Measurements from ENCODE around the gene EPB41L4B. TPM values are rescaled to one million over a fixed set of nuclear protein-coding genes. Genes with fewer than 3 reads are reported as not detected.

Gene EPB41L4B
- total RNA-seq, 2 donors from 2014 or later, result 13.3 to 15.1 TPM

DNA sequence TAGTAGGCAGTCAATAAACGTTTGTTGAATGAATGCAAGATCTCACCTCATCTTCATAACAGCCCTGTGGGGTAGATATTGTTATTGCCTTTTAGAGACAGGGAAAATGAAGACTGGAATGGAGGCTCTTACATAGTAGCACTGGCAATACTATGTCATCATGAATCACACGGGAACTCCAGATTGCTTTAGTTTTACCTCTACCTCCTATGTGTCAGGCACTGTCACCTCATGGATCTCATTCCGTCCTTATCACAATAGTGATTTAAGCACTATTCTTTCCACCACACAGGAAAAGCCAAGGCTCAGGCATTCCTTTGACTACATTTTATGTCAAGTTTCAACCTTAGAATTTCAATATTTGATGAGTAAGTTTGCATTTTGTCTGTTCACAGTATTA lies 2.9 kb upstream of the EPB41L4B start:
- 80% methylated on average over 3 of the region's 3 CpGs for WGBS
- Histone ChIP-seq H3K27ac (no peak overlapping the region), H3K4me3 (no peak overlapping the region), H3K27me3 (replicated peaks; ENCODE audit: insufficient read depth) (no peaks in the 10 kb centered on the region), H3K4me1 (replicated peaks) (no peaks in the 10 kb centered on the region), H3K36me3 (no peaks in the 10 kb centered on the region), H3K9me3 (no peaks in the 10 kb centered on the region)
- intact Hi-C loops (cut with DNase I), result loop anchor here (5.0 to 10.0 kb wide), 2 partner anchors 81 to 389 kb away; partner anchors contain the start of genes ABITRAM and ELP1
- no peak for DNase-seq (ENCODE audit: low spot score)
- no peak for TF ChIP-seq POLR2A (IDR thresholded peaks at IDR 0.05)

DNA sequence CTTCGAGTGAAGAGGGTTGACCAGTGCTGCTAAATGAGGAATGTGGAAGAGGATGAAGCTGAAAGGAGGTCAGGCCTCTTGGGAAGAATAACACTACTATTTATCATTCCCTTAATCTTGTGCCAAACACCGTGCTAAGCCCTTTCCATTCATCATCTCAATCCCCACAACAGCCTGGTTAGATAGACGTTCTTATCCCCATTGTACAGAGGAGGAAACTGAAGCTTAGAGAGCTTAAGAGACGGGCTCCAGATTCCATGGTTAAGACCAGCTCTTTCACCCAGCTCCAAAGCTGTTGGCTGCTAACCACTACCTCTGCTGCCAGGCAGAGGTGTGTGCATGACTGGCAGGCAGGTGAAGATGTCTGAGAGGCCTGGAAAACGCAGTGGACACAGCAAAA lies 868 bp upstream of the EPB41L4B start:
- no peak overlapping the region for H3K27ac ChIP-seq
- no peak for DNase-seq (ENCODE audit: low spot score)
- H3K4me3 ChIP-seq, result no peak overlapping the region
- TF ChIP-seq POLR2A (IDR thresholded peaks at IDR 0.05), result no peak
- TF ChIP-seq CTCF (IDR thresholded peaks at IDR 0.05), result no peak
- no peak for TF ChIP-seq POLR2AphosphoS5 (IDR thresholded peaks at IDR 0.05)
- intact Hi-C loops (cut with DNase I), result loop anchor here (5.0 to 10.0 kb wide), 2 partner anchors 79 to 387 kb away; partner anchors contain the start of genes ABITRAM and ELP1
- no peaks in the 10 kb centered on the region for H3K9me3 ChIP-seq
- no peaks in the 10 kb centered on the region for H3K27me3 ChIP-seq (replicated peaks; ENCODE audit: insufficient read depth)
- H3K4me1 ChIP-seq (replicated peaks), result peaks cover 6% of the 10 kb centered on the region
- no peaks in the 10 kb centered on the region for H3K36me3 ChIP-seq
- 77% methylated on average over 5 of the region's 5 CpGs for WGBS

DNA sequence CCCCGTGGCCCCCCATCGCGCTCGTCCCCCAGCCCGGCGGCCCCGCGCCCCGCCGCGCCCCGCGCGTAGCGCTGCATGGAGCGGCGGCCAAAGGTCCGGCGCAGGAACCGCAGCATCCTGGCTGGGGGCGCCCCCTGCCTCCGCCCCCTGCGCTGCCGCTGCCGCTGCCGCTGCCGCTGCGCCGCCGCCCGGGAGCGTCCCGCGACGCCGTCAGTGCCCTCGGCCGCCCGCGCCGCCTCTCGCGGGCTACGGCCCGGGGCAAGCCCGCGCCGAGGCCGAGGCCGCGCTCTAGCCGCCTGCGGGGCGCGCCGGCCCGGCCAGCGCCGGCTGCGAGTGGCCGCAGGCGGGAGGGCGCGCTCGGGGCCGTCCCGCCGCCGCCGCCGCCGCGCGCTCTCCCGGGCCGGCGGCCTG lies 523 bp downstream of the EPB41L4B start:
- Histone ChIP-seq H3K9me3 (no peaks in the 10 kb centered on the region), H3K4me1 (replicated peaks) (peaks cover 6% of the 10 kb centered on the region), H3K4me3 (peak overlapping the region; percentile 34 to 41), H3K27me3 (replicated peaks; ENCODE audit: insufficient read depth) (no peaks in the 10 kb centered on the region), H3K27ac (no peak overlapping the region), H3K36me3 (no peaks in the 10 kb centered on the region)
- TF ChIP-seq POLR2AphosphoS5 (IDR thresholded peaks at IDR 0.05) (no peak), POLR2A (IDR thresholded peaks at IDR 0.05) (no peak), CTCF (IDR thresholded peaks at IDR 0.05) (no peak)
- DNase-seq (ENCODE audit: low spot score), result no peak
- intact Hi-C loops (cut with DNase I), result loop anchor here (5.0 to 10.0 kb wide), 2 partner anchors 78 to 386 kb away; partner anchors contain the start of genes ABITRAM and ELP1
- WGBS, result no CpG with 5 or more reads among the region's 77 CpGs

DNA sequence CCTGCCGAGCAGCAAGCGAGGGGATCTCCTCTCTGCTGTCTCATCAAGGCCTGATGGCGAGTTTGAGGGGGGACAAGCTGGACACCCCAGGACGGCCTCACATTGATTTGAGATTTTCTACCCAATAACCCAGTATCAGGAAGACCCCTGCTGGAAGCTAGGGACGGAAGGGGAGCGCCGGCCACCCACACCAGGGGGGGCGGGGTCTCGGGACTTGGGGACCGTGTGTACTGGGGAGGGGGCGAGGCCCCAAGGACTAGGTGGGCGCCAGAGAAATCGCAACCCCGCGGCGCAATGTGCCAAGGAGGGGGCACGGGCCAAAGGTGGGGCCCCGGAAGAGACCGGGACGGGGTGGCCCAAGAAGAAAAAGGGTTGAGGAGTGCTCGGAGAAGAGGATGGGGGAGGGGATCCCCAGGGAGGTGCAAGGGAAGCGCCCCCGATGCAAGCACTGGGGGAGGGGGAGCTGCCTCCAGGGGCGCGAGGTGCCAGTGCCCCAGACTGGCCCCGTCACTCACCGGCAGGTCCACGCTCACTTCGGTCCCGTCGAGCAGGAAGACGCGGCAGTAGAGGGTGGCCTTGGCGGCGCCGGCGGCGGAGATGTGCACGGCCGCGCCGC lies 1.1 kb downstream of the EPB41L4B start:
- DNase-seq (ENCODE audit: low spot score), result no peak
- Histone ChIP-seq H3K27me3 (replicated peaks; ENCODE audit: insufficient read depth) (no peaks in the 10 kb centered on the region), H3K4me1 (replicated peaks) (peaks cover 6% of the 10 kb centered on the region), H3K27ac (peak overlapping the region; percentile 54 to 56), H3K36me3 (no peaks in the 10 kb centered on the region), H3K9me3 (no peaks in the 10 kb centered on the region), H3K4me3 (peak overlapping the region; percentile 30 to 41)
- 6% methylated on average over 27 of the region's 42 CpGs for WGBS
- TF ChIP-seq CTCF (IDR thresholded peaks at IDR 0.05), result no peak
- no peak for TF ChIP-seq POLR2A (IDR thresholded peaks at IDR 0.05)
- TF ChIP-seq POLR2AphosphoS5 (IDR thresholded peaks at IDR 0.05), result no peak
- intact Hi-C loops (cut with DNase I), result loop anchor here (5.0 to 10.0 kb wide), 3 partner anchors 67 to 385 kb away; partner anchors contain the start of genes ABITRAM and ELP1

GRCh38 chr9:109319017-109319625 lies 1.7 kb downstream of the EPB41L4B start:
- Histone ChIP-seq H3K4me3 (peak overlapping the region; percentile 30 to 41), H3K9me3 (no peaks in the 10 kb centered on the region), H3K36me3 (no peaks in the 10 kb centered on the region), H3K27ac (peak overlapping the region; percentile 54 to 56), H3K4me1 (replicated peaks) (peaks cover 7% of the 10 kb centered on the region), H3K27me3 (replicated peaks; ENCODE audit: insufficient read depth) (no peaks in the 10 kb centered on the region)
- no peak for DNase-seq (ENCODE audit: low spot score)
- intact Hi-C loops (cut with DNase I), result loop anchor here (5.0 kb wide), 1 partner anchor 67 kb away; no protein-coding TSS in a partner anchor
- WGBS, result 14% methylated on average over 27 of the region's 41 CpGs
- TF ChIP-seq POLR2A (IDR thresholded peaks at IDR 0.05) (no peak), CTCF (IDR thresholded peaks at IDR 0.05) (no peak), POLR2AphosphoS5 (IDR thresholded peaks at IDR 0.05) (no peak)
